Liver (tissue), 3 donors: Measurements from ENCODE around the gene COL6A3.

ENCODE experiments used
- EGR1 ChIP-seq, 2 donors: IDR thresholded peaks; 2 replicates each; pipeline ENCODE4 v1.6.1; 2016 to 2018; ENCODE audit warnings: antibody characterized with exemption in 2 of 2, low read depth in 2 of 2
- TF ChIP-seq, protein P1 (sequence below): fragments of 150-350 bp; IDR thresholded peaks from 2 replicates; pipeline ENCODE4 v1.5.1; 2017; ENCODE audit warnings: improper control_type of control experiment, low read depth, low read length; ENCODE audit not compliant: missing input control
- donor health status: healthy.
- donor health status: healthy.

DNA sequence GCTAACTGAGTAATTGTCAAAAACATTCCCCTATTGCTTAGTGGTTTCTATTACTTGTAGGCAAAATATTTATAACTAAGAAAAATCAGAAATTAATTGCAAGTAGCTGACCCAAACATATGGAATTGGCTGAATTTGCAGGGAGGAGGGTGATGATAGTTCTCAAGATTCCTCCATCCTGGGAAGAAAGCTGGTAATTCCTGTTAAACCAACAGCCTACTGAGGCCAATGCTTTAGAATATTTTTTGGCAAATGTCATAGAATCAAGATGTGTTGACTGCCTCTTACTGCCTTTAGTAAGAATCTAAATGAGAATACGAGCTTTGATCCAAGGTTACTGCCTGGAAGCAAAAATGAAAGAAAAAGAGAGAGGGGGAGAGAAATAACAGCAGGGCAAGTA lies 120.0 kb downstream of the COL6A3 start:
- TF ChIP-seq, protein P1, sequence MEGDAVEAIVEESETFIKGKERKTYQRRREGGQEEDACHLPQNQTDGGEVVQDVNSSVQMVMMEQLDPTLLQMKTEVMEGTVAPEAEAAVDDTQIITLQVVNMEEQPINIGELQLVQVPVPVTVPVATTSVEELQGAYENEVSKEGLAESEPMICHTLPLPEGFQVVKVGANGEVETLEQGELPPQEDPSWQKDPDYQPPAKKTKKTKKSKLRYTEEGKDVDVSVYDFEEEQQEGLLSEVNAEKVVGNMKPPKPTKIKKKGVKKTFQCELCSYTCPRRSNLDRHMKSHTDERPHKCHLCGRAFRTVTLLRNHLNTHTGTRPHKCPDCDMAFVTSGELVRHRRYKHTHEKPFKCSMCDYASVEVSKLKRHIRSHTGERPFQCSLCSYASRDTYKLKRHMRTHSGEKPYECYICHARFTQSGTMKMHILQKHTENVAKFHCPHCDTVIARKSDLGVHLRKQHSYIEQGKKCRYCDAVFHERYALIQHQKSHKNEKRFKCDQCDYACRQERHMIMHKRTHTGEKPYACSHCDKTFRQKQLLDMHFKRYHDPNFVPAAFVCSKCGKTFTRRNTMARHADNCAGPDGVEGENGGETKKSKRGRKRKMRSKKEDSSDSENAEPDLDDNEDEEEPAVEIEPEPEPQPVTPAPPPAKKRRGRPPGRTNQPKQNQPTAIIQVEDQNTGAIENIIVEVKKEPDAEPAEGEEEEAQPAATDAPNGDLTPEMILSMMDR, result no peak
- TF ChIP-seq EGR1 (IDR thresholded peaks at IDR 0.05; ENCODE audit: low read depth in 2 of 2), result no peak
